GM18867 (cell line): Measurements from ENCODE around the gene ZGPAT.

ENCODE experiments used
- ATAC-seq: cut with Tn5 transposase; IDR thresholded peaks from one replicate; pipeline ENCODE4 v1.9.1; 2021; ENCODE audit warnings: mild to moderate bottlenecking, moderate library complexity; ENCODE audit not compliant: unreplicated experiment

ZGPAT gene

DNA sequence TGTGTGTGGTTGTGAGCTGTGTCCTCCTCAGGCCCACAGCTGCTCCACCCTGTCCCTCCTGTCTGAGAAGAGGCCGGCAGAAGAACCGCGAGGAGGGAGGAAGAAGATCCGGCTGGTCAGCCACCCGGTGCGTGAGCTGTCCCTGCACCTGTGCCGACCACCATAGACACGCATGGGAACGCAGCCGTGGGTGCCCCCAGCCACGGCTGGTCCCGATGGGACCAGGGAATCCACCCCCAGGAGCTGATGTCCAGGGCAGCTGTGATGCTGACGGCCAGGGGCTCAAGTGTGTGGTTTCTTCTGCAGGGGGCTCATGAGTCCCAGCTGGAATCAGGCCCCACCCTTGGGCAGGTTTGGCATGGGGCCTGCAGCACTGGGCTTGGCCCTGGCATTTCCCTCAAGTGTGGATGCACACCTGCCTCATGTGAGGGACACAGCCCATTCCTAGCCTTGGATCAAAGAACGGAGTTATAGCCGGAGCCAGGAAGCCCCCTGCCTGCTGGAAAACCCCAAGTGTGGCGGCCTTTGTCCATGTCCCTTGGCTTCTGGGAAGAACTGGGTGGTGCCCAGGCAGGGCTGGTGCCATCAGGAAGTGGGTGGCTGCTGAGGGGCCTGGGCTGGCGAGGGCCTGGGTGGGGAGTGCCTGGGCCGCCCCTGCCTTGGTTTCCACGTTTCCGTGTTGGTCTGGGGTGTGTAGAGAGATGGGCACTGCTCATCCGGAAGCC, 16.0 kb upstream of the ZGPAT start:
- no peak for ATAC-seq

DNA sequence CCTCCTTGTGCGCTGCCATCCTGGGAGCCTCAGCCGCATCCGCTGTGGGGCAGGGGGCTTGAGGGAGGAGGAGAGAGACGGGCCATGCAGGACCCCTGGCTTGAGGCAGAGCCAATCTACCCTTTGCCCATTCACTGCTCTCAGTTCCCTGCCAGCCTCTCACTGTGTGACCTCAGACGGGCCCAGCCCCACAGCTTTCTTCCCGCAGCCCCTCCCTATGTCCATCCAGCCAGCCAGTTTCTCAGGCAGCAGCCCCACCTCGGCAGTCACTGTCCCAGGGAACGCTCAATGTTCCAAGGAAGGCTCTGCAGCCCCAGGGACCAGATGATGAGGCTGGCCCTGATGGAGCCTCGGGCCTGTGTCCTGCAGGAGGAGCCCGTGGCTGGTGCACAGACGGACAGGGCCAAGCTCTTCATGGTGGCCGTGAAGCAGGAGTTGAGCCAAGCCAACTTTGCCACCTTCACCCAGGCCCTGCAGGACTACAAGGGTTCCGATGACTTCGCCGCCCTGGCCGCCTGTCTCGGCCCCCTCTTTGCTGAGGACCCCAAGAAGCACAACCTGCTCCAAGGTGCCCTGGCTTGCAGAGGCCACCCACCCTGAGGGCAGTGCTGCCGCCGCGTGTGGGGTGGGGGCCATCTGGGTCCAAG, 15.3 kb upstream of the ZGPAT start:
- no peak for ATAC-seq

DNA sequence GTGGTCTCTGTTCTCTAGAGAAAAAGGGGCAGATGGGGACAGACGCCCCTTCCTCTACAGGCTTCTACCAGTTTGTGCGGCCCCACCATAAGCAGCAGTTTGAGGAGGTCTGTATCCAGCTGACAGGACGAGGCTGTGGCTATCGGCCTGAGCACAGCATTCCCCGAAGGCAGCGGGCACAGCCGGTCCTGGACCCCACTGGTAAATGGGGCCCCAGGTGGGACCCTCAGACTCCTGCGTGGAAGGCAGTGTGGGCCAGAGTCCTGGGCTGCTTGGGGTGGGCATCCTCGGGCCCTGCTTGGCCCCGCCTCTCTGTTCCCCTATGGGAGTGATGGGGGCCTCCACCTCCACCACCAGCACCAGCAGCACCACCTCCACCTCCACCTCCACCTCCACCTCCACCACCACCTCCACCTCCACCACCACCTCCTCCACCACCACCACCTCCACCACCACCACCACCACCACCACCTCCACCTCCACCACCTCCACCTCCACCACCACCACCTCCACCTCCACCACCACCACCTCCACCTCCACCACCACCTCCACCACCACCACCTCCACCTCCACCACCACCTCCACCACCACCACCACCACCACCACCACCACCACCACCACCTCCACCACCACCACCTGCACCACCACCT, 14.6 kb upstream of the ZGPAT start:
- no peak for ATAC-seq

DNA sequence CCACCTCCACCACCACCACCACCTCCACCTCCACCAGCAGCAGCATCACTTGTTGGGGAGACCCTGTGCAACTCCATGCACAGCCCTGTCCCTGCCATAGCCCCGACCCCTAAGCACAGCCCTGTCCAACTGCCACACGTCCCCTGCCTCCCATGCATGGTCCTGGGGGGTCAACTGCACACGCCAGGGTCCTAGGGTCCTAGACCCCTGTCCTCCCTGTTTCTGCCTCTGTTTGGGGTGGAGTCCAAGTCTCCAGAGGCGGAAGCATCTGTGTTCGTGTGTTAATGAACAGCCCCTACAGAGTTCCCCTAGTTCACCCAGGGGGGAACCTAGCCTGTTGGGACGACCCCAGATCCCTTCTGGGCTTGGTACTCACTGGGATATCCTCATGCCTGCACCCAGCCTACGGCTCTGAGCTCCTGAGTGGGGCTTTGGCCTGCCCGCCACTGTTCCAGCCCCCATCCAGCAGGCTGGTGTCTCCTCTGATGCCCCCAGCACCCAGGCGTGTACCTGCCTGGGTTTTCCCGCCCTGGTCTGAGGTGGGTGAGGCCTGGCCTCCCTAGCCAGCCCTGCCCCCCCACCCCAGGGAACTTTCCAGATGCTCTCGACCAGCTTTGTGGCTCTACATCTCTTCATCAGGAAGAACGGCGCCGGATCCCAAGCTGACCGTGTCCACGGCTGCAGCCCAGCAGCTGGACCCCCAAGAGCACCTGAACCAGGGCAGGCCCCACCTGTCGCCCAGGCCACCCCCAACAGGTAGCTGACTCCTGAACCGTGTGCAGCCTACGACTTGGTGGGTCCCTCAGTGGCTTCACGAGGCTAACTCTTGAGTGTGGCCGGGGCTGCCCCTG, 13.9 kb upstream of the ZGPAT start:
- ATAC-seq: no peak

DNA sequence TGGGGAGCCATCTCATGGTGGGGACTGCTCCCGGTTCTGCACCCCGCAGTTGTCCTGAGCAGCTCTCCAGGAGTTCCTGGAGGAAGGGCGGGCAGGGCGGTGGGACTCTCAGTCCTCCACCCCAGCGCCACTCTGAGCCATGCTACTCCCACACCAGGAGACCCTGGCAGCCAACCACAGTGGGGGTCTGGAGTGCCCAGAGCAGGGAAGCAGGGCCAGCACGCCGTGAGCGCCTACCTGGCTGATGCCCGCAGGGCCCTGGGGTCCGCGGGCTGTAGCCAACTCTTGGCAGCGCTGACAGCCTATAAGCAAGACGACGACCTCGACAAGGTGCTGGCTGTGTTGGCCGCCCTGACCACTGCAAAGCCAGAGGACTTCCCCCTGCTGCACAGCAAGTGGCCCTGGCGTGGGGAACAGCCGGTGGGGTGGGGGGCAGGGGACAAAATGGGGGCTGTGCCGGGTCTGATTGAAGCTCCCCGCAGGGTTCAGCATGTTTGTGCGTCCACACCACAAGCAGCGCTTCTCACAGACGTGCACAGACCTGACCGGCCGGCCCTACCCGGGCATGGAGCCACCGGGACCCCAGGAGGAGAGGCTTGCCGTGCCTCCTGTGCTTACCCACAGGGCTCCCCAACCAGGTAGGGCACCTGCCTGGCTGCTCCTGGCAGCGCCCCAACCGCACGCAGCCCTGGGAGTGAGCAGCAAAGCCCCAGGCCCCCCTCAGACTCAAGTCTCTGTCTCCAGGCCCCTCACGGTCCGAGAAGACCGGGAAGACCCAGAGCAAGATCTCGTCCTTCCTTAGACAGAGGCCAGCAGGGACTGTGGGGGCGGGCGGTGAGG, 13.0 kb upstream of the ZGPAT start:
- ATAC-seq: no peak

DNA sequence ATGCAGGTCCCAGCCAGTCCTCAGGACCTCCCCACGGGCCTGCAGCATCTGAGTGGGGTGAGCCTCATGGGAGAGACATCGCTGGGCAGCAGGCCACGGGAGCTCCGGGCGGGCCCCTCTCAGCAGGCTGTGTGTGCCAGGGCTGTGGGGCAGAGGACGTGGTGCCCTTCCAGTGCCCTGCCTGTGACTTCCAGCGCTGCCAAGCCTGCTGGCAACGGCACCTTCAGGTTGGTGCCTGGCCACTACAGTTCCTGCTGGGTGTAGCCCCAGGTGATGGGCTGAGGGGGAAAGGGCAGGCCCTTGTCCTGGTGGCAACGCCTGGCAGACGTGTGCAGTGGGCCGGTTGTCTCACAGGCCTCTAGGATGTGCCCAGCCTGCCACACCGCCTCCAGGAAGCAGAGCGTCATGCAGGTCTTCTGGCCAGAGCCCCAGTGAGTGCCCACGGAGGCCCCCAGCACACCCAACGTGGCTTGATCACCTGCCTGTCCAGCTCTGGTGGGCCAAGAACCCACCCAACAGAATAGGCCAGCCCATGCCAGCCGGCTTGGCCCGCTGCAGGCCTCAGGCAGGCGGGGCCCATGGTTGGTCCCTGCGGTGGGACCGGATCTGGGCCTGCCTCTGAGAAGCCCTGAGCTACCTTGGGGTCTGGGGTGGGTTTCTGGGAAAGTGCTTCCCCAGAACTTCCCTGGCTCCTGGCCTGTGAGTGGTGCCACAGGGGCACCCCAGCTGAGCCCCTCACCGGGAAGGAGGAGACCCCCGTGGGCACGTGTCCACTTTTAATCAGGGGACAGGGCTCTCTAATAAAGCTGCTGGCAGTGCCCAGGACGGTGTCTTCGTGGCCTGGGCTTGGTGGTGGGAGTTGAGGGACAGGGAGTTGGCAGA, 12.2 kb upstream of the ZGPAT start:
- ATAC-seq: no peak

DNA sequence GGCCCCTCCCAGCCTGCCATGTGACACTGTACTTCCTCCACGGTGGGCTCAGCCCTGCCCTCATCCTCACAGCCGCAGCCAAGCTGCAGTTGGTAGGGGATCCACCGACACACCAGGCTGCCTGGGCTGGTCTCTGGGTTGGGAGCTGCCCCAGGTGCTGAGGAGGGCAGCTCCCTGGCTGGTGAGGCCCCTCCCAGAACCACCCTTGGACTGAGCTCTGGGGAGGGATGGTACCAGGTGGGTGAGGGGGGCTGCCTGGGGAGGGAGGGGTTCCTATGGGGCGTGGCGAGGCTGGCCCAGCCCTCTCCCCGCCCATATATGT, 11.6 kb upstream of the ZGPAT start:
- ATAC-seq: no peak

DNA sequence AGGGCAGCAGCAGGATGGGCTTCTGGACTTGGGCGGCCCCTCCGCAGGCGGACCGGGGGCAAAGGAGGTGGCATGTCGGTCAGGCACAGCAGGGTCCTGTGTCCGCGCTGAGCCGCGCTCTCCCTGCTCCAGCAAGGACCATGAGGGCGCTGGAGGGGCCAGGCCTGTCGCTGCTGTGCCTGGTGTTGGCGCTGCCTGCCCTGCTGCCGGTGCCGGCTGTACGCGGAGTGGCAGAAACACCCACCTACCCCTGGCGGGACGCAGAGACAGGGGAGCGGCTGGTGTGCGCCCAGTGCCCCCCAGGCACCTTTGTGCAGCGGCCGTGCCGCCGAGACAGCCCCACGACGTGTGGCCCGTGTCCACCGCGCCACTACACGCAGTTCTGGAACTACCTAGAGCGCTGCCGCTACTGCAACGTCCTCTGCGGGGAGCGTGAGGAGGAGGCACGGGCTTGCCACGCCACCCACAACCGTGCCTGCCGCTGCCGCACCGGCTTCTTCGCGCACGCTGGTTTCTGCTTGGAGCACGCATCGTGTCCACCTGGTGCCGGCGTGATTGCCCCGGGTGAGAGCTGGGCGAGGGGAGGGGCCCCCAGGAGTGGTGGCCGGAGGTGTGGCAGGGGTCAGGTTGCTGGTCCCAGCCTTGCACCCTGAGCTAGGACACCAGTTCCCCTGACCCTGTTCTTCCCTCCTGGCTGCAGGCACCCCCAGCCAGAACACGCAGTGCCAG, 11.0 kb upstream of the ZGPAT start, which contains the start of gene TNFRSF6B:
Gene TNFRSF6B, plus strand, starts transcription at position 25 of the 729 bp plus-strand sequence. Its CDS starts 116 bp downstream, at position 141.
- no peak for ATAC-seq

DNA sequence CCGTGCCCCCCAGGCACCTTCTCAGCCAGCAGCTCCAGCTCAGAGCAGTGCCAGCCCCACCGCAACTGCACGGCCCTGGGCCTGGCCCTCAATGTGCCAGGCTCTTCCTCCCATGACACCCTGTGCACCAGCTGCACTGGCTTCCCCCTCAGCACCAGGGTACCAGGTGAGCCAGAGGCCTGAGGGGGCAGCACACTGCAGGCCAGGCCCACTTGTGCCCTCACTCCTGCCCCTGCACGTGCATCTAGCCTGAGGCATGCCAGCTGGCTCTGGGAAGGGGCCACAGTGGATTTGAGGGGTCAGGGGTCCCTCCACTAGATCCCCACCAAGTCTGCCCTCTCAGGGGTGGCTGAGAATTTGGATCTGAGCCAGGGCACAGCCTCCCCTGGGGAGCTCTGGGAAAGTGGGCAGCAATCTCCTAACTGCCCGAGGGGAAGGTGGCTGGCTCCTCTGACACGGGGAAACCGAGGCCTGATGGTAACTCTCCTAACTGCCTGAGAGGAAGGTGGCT, 10.4 kb upstream of the ZGPAT start:
- no peak for ATAC-seq

DNA sequence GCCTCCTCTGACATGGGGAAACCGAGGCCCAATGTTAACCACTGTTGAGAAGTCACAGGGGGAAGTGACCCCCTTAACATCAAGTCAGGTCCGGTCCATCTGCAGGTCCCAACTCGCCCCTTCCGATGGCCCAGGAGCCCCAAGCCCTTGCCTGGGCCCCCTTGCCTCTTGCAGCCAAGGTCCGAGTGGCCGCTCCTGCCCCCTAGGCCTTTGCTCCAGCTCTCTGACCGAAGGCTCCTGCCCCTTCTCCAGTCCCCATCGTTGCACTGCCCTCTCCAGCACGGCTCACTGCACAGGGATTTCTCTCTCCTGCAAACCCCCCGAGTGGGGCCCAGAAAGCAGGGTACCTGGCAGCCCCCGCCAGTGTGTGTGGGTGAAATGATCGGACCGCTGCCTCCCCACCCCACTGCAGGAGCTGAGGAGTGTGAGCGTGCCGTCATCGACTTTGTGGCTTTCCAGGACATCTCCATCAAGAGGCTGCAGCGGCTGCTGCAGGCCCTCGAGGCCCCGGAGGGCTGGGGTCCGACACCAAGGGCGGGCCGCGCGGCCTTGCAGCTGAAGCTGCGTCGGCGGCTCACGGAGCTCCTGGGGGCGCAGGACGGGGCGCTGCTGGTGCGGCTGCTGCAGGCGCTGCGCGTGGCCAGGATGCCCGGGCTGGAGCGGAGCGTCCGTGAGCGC, 9.8 kb upstream of the ZGPAT start:
- no peak for ATAC-seq

DNA sequence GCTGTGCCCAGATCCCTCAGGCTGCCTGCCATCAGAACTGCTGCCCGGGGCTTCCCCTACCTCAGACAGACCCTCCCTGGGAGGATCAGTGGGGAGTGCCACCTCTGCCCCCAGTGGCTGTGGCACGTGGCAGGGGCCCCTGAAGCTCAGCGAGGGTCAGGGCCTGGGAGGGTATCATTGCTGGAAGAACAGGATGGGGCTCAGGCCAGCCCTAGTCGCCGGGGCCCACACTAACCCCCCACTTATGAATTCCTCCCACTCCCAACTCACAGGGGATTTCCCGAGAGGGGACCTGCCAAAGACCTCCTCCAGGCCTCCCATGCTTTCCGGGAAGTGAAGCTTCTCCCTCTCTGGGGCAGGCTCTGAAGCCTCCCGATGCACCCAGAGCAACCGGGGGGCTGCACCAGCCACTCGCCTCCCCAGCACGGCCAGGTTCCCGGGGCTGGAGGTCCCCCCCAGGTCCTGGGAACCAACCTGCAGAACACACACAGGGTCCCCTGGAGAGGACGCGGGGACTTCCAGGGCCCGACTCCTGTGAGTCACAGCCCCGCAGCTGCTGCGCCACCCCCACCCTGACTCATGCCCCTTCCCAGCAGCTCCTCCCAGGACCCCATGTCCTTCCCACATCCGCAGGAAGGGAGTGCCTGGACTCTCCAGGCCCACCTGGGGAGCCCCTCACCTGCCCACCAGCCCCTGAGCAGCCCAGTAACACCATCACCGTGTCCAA, 8.9 kb upstream of the ZGPAT start:
- ATAC-seq: no peak

DNA sequence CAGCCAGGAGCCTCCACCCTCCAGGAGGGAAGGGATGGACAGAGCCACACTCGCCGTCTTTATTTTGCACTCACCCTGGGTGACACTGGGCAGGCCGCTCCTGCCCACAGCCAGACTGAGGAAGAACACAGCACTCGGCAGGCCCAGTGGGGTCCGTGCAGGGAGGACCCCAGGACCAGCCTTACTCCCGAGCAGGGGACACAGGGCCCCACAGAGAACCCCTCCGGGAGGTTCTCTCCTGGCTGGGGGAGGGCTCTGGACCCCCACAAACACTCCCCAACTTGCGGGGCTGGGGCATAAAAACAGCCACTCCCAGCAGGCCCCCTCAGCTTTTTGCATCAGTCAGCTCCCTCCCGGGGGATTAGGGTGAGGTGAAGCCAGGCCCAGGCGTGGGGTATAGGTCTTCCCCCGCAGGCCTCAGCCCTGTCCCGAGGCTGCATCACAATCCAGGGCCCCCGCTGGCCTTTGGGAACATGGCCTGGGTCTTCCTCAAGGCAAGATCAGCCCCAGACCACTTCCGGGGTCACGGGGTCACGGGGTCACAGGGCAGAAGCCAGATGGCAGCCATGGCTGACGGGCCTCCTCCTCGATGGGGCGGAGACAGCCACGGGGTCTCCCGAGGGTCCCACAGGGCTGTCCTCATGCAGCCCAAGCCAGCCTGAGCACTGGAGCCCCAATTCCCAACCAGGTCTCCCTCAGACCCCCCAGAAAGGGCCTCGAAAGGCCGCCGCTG, 8.2 kb upstream of the ZGPAT start:
- no peak for ATAC-seq

DNA sequence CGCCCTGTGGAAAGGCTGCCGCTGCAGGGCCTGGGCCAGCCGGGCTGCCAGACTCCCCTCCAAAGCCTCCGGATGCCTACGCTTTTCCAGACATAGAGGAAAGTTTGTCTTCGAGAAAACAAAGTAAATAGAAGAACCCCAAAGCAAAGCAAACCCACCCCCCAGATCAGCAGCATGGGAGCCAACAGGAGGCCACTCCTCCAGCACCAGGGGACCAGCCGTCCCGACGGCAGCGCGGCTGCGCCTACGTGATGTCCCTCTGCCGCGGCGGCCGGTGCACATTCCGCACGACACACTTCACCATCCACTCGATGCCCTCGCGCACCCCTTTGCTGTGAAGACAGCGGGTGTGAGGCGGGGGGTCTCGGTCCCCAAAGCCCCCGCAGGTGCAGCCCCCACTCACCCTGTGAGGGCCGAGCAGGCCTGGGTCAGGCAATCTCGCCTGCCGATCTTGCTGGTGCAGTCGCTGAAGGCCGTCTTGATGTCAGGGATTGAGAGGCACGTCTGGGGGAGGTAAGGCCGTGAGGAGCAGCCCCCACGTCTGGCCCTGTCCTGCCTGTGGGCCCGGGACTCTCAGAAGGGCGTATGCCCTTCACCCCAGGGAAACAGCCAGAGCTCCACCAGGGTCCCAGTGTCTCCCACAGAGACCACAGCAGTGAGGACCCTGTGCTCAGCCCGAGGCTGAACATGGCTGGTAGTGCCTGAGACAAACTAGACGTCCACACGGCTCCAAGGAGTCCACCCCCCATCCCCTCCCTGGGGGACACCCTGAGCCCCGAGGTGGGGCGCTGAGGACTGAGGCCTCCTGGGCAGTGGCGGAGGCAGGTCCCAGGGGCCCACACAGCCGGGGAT, 7.4 kb upstream of the ZGPAT start:
- no peak for ATAC-seq

DNA sequence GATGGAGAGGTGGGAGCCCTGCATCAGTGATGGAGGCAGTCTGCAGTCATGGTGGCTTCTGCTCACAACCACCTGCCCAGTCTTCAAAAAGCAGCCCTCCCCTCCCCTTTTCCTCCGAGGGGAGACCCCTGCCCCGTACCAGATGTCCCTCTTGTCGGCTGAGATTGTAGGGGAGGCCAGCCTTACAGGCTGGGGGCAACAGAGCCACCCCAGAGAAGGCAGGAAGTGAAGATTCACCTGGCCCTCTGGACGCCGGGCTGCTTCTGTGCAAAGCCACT, 6.8 kb upstream of the ZGPAT start:
- no peak for ATAC-seq

DNA sequence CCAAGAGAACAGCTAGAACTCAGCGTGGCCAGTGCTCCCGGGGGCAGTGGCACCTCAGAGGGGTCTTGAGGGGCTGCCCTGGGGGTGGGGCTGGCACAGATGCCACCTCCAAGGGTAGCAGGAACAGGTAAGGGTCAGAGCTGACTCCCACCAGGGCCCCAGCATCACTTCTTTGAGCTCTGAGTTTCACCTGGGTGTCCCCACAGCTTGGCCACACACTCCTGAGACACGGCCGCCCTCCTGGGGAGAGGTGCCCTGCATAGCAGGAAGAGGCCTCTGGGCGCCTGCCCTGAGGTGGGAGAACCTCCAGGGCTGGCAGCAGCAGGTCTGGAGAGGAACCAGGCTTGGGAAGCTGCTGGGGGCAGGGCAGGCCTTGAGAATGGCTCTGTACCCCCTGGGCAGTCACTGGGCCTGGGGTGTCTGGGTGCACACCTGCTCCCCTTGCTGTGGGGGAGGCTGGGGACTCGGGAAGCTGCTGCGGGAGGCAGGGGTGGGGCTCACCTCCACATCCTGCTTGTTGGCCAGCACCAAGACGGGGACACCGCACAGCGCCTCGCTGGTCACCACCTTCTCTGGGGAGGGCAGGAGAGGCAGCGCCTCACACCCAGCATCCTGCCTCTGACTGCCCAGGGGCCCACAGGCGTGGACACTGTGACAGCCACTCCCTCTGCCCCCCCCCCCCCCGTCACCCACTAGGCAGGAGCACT, 6.4 kb upstream of the ZGPAT start:
- no peak for ATAC-seq
